Measurements from ENCODE around the gene EPS15. TPM values are rescaled to one million over a fixed set of nuclear protein-coding genes. Genes with fewer than 3 reads are reported as not detected.
A peak's percentile ranks its signal among the peaks of the same experiment; 100 is the strongest.
"Not testable (repeated sequence)": the region's sequence is repeated elsewhere in the genome, so short reads cannot be mapped to it uniquely, and the experiment has no call there.

The EPS15 gene
- total RNA-seq, 1 donor from 2014 or later = 66.1 TPM

DNA sequence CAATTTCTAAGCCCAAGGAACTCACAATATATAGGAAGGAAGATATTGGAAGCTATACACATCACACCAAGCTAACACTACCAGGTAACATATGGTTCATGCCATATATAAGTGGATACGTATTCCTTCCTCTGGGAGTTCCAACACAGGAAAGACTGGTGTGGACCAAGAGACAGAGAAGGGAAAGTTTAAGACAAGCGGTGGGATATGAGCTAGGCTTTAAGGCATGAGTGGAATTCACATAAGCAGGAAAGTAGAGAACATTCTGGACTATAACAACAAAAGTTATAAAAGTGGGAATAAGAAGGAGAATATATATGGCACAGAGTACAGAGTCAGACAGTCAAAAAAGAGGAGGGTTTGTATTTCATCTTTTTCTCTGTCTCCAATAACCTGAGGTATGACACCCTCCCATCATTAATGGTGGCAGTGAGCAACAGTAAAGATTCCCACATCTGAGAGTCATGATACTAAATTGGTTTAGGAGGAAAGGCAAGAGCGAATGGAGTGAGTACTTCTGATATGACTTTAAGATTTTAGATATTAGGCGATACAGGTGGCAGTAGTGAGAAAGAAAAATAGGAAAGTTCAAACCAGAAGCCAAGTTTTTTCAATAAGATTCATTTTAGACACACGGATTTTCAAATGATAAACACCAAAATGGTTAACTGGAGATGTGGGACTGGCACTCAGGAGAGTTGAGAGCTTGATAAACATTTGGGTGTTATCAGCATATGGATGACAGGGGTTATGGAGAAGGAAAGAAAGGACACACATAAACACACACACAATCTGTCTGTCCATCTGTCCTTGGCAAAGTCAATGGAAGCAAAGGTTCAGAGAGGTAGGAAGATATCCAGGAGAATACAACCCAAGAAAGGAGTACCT is 101.3 kb downstream of the EPS15 start:
- intact Hi-C loops (cut with DNase I) = no loop called here
- DNase-seq (ENCODE audit: missing footprints) (no peak), ATAC-seq (no peak)

GRCh38 chr1:51416910-51417309 is 102.2 kb downstream of the EPS15 start:
- intact Hi-C loops (cut with DNase I) = no loop called here
- no peak for DNase-seq (ENCODE audit: missing footprints)
- ATAC-seq = no peak

DNA sequence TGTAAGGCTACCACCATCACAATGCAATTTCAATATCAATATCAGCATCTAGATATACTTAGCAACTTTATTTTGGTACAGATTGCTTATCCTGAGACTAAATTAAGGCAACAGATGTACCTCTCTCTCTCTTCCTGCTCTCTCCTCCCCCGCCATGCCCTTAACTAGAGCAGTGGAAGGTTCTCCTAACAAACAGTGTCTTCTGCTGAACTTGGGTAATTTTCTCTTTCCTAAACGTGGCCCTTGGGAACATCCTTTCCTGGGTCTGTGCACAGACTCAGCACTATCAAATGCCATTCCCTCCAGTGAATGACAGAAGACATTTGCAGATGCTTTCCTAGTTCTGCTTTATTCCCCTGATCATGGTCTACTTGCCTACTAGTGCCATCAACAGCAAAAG is 103.1 kb downstream of the EPS15 start:
- DNase-seq (ENCODE audit: missing footprints) = no peak
- peak; percentile 46 for ATAC-seq
- intact Hi-C loops (cut with DNase I) = no loop called here

GRCh38 chr1:51414811-51415210 is 104.3 kb downstream of the EPS15 start:
- ATAC-seq (no peak), DNase-seq (ENCODE audit: missing footprints) (no peak)
- intact Hi-C loops (cut with DNase I) = no loop called here

DNA sequence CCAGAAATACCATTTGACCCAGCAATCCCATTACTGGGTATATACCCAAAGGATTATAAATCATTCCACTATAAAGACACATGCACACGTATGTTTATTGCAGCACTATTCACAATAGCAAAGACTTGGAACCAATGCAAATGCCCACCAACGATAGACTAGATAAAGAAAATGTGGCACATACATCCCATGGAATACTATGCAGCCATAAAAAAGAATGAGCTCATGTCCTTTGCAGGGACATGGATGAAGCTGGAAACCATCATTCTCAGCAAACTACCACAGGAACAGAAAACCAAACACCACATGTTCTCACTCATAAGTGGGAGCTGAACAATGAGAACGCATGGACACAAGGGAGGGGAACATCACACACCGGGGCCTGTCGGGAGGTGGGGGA is 107.2 kb downstream of the EPS15 start:
- intact Hi-C loops (cut with DNase I); DNase-seq (ENCODE audit: missing footprints); ATAC-seq: not testable (repeated sequence)

DNA sequence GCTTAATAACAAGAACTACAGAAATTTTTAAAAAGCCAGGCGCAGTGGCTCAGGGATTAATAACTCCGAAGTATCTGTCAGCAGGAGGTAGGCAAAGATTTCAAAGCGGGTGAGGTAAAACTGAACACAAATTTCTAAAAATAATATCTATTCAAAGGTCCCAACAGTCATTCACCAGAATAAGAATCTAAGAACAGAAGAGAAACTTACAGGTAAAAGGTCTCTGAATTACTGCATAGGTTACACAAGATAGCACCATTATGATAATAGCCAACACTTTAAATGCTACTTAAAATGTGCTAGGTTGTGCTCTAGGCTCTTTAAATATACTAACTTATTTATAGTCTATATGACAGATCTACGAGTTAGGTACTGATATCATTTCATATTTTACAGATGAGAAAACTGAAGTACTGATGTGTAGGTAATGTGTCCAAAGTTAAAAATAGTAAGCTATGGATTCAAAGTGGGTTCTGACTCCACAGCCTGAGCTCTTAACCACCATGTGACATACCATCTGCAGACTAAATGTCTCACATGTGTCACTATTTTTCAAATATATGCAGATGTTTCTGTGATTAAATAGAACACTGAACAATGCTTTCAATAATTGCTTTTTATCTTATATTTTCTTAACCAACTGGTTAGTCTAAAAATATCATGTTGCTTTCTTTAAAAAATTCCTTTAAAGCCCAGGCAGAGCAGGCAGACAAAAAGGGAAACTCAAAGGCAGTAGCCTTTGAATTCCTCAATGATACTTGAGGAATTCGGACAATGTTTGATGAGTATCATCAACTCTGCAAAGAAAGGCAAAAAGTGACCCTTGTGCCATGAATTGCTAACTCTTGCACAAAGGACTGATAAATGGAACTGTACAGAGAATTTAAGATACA is 108.3 kb downstream of the EPS15 start:
- no peak for ATAC-seq
- no peak for DNase-seq (ENCODE audit: missing footprints)
- intact Hi-C loops (cut with DNase I) = no loop called here

DNA sequence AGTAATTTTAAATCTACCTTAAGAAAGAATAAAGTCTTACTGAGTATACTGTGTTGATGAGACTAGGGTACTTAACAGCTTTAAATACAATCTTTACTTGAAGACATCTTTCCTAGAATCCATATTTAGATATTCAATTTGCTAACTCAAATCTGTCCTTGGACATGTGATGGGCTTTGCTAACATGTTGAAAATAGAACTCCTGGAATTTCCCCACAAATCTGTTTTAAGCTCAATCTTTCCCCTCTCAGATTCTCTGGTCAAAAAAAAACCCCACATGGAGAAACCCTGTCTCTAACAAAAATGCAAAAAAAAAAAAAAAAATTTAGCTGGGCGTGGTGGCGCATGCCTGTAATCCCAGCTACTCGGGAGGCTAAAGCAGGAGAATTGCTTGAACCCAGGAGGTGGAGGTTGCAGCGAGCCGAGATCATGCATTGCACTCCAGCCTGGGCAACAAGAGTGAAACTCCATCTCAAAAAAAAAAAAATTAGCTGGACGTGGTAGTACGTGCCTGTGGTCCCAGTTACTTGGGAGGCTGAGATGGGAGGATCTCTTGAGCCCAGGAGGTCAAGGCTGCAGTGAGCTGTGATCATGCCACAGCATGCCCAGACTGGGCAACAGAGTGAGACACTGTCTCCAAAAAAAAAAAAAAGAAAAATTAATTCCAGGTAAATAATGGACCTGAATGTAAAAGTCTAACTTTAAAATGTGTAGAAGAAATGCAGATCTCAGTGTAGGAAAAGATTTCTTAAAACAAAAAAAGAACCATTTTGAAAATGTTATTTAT is 109.1 kb downstream of the EPS15 start:
- intact Hi-C loops (cut with DNase I); DNase-seq (ENCODE audit: missing footprints): not testable (repeated sequence)

DNA sequence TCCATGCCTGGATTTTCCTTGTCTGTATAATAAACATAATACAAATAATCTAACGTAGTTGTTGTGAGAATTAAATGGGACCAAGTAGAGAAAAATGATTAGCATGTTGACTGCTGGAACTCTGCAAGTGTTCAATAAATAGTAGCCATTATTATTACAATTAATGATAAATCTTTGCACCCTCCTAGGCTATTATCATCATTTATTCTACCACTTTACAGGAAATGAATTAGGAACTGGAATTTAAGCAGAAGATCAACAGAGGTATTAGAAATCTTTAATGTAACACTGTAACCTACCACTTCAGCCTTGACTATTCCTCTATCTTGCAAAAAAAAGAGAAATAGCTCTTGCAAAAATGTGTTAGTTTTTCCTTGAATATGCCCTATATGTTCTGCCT is 126.8 kb downstream of the EPS15 start:
- ATAC-seq = no peak
- intact Hi-C loops (cut with DNase I) = no loop called here
- no peak for DNase-seq (ENCODE audit: missing footprints)

More for the DNA sequence above, 109.1 kb downstream of the EPS15 start:
- not testable (repeated sequence) for ATAC-seq

DNA sequence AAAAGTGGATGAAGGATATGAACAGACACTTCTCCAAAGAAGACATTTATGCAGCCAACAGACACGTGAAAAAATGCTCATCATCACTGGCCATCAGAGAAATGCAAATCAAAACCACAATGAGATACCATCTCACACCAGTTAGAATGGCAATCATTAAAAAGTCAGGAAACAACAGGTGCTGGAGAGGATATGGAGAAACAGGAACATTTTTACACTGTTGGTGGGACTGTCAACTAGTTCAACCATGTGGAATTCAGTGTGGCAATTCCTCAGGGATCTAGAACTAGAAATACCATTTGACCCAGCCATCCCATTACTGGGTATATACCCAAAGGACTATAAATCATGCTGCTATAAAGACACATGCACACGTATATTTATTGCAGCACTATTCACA is 128.4 kb downstream of the EPS15 start:
- intact Hi-C loops (cut with DNase I); DNase-seq (ENCODE audit: missing footprints); ATAC-seq: not testable (repeated sequence)

- intact Hi-C loops (cut with DNase I); ATAC-seq: not testable (repeated sequence)
Measured at GRCh38 chr1:51387288-51387687, 131.8 kb downstream of the EPS15 start.

DNA sequence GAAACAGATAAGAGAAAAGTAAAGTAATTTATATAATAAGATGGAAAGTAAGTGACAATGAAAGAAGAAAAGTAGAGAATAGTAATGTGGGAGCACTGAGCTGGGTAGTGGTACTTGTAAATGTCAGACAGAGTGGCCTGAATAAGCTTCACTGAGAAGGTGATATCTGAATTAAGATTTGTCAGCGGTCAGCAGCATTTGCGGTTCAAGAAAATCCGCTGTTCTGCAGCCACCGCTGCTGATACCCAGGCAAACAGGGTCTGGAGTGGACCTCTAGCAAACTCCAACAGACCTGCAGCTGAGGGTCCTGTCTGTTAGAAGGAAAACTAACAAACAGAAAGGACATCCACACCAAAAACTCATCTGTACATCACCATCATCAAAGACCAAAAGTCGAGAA is 132.8 kb downstream of the EPS15 start:
- ATAC-seq; DNase-seq (ENCODE audit: missing footprints); intact Hi-C loops (cut with DNase I): not testable (repeated sequence)

More at GRCh38 chr1:51387288-51387687, 131.8 kb downstream of the EPS15 start:
- DNase-seq (ENCODE audit: missing footprints) = not testable (repeated sequence)

- intact Hi-C loops (cut with DNase I) = no loop called here
- no peak for ATAC-seq
- no peak for DNase-seq (ENCODE audit: missing footprints)
Measured at GRCh38 chr1:51385776-51386175, 133.3 kb downstream of the EPS15 start.

GRCh38 chr1:51381964-51382363 is 137.1 kb downstream of the EPS15 start:
- DNase-seq (ENCODE audit: missing footprints) = no peak
- intact Hi-C loops (cut with DNase I) = no loop called here
- no peak for ATAC-seq

DNA sequence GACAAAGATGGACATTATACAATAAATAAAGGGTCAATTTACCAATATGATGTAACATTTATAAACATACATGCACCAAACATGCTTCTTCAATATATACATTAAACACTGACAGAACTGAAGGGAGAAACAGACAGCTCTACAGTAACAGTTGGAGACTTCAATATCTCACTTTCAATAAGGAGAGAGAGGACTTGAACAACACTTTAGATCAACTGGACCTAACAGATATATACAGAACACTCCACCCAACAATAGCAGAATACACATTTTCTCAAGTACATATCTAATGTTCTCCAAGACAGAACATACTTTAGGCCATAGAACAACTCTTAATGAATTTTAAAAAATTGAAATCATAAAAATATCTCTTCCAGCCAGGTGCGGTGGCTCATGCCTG is 138.1 kb downstream of the EPS15 start:
- intact Hi-C loops (cut with DNase I) = no loop called here

GRCh38 chr1:51378871-51379270 is 140.2 kb downstream of the EPS15 start:
- intact Hi-C loops (cut with DNase I) = no loop called here
- ATAC-seq = no peak
- DNase-seq (ENCODE audit: missing footprints) = no peak

More for the DNA sequence above, 138.1 kb downstream of the EPS15 start:
- ATAC-seq = no peak
- DNase-seq (ENCODE audit: missing footprints) = no peak

DNA sequence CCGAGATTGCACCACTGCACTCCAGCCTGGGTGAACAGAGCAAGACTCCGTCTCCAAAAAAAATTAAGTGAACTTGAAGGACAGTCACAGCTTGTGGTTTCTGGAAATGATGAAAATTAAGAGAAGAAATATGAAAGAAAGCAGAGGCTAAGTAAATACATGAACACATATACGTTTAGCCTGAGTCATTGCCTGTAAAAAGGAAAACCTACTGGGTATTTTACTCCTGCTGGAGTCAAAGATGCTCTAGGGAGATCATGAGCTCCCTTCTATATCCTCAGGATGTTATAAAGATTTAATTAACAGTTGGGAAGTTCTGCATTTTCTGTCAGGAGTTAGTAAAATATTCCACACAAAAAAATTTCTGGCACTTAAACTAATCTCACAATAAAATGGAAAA is 145.2 kb downstream of the EPS15 start:
- no peak for ATAC-seq
- no peak for DNase-seq (ENCODE audit: missing footprints)
- intact Hi-C loops (cut with DNase I) = no loop called here

DNA sequence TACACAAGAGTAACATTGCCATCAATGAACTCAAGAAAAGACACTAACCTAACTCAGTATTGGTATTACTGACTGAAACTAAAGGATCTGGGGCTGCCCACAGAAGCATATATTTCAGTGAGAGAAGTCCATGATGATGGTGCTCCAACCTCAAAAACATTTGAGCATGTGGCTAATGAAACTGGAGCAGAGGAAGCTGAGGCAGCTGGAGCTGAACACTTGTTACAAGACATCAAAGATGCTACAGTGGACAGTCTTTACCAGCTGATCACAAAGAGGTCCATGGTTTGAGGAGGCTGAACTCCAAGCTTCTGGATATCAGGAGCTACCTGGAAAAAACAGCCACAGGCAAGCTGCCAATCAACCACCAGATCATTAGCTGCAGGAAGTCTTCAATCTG is 146.5 kb downstream of the EPS15 start:
- intact Hi-C loops (cut with DNase I) = no loop called here
- DNase-seq (ENCODE audit: missing footprints) = no peak
- ATAC-seq = no peak

GRCh38 chr1:51369171-51369570 is 149.9 kb downstream of the EPS15 start:
- no peak for DNase-seq (ENCODE audit: missing footprints)
- no peak for ATAC-seq
- intact Hi-C loops (cut with DNase I) = no loop called here

DNA sequence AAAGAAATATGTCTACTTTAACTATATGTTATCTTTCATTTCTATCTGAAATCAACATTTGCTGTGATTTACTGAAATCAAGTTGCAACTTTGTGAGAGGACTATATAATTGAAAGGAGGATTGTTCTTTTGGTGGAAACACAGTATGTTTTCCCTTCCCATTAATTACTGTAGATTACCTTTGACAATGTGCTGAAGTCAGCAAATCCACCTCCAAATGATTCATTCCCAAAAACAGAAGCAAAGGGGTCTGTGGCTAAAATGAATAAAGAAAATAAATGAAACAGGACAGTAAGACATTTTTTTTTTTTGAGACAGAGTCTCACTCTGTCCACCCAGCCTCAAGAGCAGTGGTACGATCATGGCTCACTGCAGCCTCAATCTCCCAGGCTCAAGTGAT is 153.3 kb downstream of the EPS15 start:
- intact Hi-C loops (cut with DNase I) = no loop called here
- ATAC-seq (no peak), DNase-seq (ENCODE audit: missing footprints) (no peak)
